Adrenal gland (tissue), 5 donors: ENCODE data around the gene ARHGEF26.

Experiments used
- CTCF ChIP-seq, 6 experiments: fragments of 450-650 bp in 4 of 6; fragments of 200-600 bp in 2 of 6; sonication (generic) in 1 of 6; IDR thresholded peaks; 1 replicate in 5 of 6; 2 replicates in 1 of 6; pipeline versions ENCODE4 v1.5.1 to v1.8.0; 2016 to 2021; ENCODE audit warnings: antibody characterized with exemption in 6 of 6, mild to moderate bottlenecking in 2 of 6, moderate library complexity in 1 of 6
- POLR2A ChIP-seq, 2 donors: fragments of 450-650 bp; IDR thresholded peaks; one replicate each; pipeline ENCODE4 v1.6.1; 2017; ENCODE audit warnings: antibody characterized with exemption in 2 of 2, mild to moderate bottlenecking in 2 of 2, moderate library complexity in 1 of 2
- donor health status: DM: no; HTN: no; CAD: no.

- no peak for TF ChIP-seq CTCF (IDR thresholded peaks at IDR 0.05)
- TF ChIP-seq POLR2A (IDR thresholded peaks at IDR 0.05), result no peak
Measured at GRCh38 chr3:154224366-154224765, 103.2 kb downstream of the ARHGEF26 start.
